Hepatocyte (in vitro differentiated cells): ENCODE measurements around the gene IL1R2.

Experiments used
- EZH2 ChIP-seq: fragments of 200-600 bp; sonication (generic); IDR thresholded peaks from 2 replicates; pipeline ENCODE4 v1.6.1; 2016; ENCODE audit warnings: antibody characterized with exemption, mild to moderate bottlenecking, borderline replicate concordance
- EZH2phosphoT487 ChIP-seq: fragments of 200-600 bp; sonication (generic); IDR thresholded peaks from one replicate; pipeline ENCODE4 v1.6.1; 2018; ENCODE audit warnings: antibody characterized with exemption, mild to moderate bottlenecking, low read depth, moderate library complexity; ENCODE audit not compliant: unreplicated experiment, severe bottlenecking
- TF ChIP-seq, protein P1 (sequence below): fragments of 200-600 bp; sonication (generic); IDR thresholded peaks from 2 replicates; pipeline ENCODE4 v1.5.1; 2016; ENCODE audit warnings: antibody characterized with exemption, mild to moderate bottlenecking; ENCODE audit not compliant: poor library complexity

DNA sequence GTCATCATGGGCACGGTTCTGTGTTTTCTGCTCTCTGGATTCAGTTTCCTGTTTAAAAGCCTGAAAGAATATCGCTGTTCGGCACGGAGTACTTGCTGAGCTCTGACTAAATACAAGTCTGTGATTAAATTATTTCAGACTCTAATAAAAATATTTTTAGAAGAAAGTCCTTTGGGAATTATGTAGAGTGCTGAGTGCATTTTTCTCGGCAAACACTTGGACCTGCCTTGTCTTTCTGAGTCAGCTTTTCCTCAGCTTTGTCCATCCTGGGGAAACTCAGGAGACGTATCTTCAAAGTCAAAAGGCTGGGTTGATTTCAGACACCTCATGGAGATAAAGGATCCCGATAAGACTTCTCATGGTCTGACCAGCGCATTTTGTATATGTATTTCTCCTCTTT is 45.9 kb downstream of the IL1R2 start:
- TF ChIP-seq, protein P1, sequence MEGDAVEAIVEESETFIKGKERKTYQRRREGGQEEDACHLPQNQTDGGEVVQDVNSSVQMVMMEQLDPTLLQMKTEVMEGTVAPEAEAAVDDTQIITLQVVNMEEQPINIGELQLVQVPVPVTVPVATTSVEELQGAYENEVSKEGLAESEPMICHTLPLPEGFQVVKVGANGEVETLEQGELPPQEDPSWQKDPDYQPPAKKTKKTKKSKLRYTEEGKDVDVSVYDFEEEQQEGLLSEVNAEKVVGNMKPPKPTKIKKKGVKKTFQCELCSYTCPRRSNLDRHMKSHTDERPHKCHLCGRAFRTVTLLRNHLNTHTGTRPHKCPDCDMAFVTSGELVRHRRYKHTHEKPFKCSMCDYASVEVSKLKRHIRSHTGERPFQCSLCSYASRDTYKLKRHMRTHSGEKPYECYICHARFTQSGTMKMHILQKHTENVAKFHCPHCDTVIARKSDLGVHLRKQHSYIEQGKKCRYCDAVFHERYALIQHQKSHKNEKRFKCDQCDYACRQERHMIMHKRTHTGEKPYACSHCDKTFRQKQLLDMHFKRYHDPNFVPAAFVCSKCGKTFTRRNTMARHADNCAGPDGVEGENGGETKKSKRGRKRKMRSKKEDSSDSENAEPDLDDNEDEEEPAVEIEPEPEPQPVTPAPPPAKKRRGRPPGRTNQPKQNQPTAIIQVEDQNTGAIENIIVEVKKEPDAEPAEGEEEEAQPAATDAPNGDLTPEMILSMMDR = no peak
- TF ChIP-seq EZH2 = no peak
- no peak for TF ChIP-seq EZH2phosphoT487
